Stimulated activated CD4-positive, alpha-beta T cell treated with anti-CD3 and anti-CD28 coated beads, Interleukin-12 subunit alpha, Interleukin-12 subunit beta, amount 100 ng/mL, for 48 hours (primary cell): ENCODE results near the gene PRKCG.

Source experiments
- DNase-seq, 3 donors: peaks; one replicate each; pipeline ENCODE4 v3.0.0-alpha.2; 2020; ENCODE audit warnings: low read depth in 2 of 3, low spot score in 1 of 3

Gene PRKCG

DNA sequence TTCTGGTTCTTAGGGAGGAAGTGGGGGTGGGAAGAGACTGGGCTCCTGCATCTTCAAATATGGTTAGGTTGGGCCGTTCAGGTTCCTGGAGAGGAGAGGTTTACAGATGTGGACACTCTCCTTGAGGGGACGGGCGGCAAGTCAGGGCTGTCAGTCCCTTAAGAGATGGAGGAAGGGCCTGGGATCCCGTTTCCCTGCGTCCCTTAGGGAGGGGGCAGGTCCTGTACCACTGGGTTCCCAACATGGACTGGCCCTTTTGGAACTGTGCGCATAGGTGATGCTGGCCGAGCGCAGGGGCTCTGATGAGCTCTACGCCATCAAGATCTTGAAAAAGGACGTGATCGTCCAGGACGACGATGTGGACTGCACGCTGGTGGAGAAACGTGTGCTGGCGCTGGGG, 16.2 kb downstream of the PRKCG start:
- no peak for DNase-seq

DNA sequence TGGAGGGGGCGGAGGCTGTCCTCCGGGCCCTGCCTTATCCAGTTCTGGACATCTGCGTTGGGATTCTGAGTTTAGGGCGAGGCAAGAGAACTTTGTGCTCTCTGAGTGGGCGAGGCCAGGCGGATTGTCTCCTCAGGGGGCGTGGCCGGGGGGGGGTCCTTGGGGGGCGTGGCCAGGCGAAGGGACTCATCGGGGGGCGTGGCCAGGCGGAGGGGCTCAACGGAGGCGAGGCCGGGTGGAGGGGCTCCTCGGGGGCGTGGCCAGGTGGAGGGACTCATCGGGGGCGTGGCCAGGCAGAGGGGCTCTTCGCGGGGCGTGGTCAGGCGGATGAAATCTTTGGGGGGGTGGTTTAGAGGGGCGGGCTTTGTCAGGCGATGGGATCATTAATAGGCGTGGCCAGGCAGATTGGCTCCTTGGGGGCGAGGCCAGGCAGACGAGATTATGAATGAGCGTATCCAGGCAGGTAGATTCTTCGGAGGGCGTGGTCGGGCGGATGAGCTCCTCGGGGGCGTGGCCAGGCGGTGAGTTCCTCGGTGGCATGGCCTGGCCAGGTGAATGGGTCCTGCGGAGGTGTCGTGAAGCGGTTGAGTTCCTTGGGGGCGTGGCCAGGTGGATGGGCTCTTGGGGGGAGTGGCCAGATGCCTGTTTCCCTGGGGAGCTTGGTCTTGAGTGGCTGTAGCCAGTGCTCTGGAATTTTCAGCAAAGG, 16.8 kb downstream of the PRKCG start:
- DNase-seq, result no peak

DNA sequence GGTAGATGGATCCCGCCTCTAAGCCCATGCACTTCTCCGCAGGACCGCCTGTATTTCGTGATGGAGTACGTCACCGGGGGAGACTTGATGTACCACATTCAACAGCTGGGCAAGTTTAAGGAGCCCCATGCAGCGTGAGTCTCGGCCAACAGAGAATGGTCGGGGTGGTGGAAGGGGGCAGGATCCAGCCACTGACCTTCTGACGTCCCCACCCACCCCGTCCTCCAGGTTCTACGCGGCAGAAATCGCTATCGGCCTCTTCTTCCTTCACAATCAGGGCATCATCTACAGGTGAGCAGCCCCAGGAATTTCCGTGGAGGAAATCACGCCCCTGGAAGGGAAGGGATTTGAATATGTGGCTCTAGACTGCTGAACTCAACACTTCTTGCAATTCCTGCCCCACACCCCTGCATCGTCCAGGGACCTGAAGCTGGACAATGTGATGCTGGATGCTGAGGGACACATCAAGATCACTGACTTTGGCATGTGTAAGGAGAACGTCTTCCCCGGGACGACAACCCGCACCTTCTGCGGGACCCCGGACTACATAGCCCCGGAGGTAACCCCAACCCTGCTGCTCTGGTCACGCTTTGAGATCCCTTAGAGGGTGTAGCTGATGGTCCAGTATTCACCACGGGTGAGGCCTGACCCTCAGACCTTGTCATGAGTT, 18.3 kb downstream of the PRKCG start:
- DNase-seq, result no peak

DNA sequence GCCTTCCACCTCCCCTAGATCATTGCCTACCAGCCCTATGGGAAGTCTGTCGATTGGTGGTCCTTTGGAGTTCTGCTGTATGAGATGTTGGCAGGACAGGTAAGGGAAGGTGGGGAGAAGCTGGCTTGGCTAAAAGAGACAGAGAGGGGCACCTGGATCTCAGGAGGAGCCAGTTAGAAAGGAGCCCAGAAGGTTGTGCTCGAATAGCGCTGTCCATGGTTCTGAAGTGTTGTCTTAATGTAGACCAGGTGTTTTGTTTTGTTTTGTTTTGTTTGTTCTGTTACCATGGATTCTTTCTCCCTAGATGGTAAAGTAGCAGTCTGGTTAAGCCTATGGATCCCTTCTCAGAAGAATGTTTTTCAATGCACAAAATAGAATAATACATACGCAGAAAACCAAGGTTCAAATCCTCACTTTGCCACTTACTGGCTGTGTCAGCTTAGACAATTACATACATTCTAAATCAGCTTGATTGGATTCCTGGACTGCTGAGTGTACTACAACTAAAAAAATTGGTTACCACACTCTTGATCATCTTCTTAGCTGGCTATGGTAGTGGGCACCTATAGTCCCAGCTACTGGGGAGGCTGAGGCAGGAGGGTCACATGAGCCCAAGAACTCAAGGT, 21.2 kb downstream of the PRKCG start:
- DNase-seq, result no peak

DNA sequence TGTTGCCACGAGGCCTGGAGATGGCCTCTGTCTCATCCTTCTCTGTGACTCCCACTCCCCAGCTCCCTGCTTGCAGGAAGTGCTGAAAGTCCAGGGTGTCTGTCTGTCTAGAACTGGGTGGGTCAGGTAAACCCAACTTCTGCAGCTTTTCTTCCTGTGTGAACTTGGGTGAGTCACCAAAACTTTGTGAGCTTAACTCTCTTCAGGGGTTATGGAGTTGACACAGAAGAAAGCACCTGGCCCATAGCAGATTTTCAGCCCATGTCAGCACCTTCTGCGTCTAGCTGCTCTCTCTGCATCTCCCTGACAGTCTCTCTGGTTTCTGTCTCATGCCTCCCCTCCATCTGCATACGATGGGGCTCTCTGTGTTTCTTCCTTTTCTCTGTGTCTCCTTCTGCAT, 22.9 kb downstream of the PRKCG start:
- DNase-seq, result no peak

DNA sequence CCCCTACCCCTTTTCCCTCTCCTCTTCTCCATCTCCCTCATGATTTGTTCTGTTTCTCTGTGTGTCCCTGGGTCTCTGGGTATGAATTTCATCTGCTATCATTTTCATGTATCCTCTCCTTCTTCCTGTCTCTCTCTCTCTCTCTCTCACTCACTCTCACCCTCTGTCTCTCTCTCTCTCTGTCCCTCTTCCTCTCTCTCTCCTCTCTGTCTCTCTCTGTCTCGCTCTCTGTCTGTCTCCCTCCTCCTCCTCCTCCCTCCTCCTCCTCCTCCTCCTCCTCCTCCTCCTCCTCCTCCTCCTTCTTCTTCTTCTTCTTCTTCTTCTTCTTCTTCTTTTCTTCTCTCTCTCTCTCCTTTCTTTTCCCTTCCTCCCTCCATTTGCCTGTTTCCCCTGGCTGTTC, 23.8 kb downstream of the PRKCG start:
- no peak for DNase-seq

DNA sequence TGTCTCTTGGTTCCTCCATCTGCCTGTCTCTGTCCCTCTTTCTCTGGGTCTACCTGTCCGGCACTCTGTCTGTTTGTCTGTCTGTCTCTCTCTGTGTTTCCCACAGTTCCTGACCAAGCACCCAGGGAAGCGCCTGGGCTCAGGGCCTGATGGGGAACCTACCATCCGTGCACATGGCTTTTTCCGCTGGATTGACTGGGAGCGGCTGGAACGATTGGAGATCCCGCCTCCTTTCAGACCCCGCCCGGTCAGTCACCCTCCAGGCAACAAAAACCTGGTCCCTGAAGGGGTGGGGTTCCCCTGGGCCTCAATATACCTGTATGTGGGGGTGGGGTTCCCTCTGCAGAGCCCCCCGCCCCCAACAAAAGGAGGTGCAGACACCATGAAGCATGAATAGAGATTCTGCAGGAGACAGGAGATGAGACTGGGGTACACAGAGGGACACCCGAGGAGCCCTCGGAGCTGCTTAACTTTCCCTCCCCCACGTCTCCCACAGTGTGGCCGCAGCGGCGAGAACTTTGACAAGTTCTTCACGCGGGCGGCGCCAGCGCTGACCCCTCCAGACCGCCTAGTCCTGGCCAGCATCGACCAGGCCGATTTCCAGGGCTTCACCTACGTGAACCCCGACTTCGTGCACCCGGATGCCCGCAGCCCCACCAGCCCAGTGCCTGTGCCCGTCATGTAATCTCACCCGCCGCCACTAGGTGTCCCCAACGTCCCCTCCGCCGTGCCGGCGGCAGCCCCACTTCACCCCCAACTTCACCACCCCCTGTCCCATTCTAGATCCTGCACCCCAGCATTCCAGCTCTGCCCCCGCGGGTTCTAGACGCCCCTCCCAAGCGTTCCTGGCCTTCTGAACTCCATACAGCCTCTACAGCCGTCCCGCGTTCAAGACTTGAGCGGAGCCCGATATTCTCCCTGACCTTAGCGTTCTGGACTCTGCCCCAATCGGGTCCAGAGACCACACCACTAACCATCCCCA, 24.5 kb downstream of the PRKCG start:
- DNase-seq, result peak in 2 of 3 donors; percentile 62 to 69

DNA sequence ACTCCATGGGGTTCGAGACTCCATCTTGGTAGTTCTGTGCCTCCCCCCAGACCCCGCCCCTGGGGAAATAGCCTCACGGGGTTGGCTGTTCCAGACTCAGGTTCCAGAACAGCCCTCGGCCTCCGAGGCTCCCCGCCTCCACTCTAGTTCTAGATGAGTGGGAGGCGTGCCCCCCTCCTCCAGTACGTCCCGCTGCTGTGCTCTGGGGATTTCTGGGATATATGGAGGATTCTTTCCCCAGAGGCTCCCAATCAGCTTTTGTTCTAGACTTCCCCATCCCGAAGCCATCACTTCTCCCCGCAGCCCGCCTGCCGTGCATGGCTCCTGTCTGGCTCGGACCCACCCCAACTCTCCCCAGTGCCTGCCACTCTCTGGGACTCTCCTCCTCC, 25.2 kb downstream of the PRKCG start:
- DNase-seq, result no peak

DNA sequence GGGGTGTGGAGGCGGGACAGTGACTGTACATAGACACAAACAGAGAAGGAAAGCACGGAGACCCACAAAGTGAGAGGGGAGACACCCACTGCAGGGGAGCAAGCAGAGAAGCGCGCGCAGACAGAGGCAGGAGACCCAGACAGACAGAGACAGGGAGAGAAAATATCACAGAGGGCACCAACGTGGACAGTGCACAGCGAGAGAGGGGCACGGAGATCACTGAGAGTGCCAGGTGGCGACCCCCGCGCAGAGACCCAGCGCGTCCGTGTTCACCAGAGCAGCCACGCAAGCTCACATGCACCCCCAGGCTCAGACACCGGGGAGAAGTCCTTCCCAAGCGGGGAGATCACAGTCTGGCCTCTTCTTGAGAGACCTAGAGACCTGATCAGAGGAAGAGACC, 25.7 kb downstream of the PRKCG start:
- no peak for DNase-seq

DNA sequence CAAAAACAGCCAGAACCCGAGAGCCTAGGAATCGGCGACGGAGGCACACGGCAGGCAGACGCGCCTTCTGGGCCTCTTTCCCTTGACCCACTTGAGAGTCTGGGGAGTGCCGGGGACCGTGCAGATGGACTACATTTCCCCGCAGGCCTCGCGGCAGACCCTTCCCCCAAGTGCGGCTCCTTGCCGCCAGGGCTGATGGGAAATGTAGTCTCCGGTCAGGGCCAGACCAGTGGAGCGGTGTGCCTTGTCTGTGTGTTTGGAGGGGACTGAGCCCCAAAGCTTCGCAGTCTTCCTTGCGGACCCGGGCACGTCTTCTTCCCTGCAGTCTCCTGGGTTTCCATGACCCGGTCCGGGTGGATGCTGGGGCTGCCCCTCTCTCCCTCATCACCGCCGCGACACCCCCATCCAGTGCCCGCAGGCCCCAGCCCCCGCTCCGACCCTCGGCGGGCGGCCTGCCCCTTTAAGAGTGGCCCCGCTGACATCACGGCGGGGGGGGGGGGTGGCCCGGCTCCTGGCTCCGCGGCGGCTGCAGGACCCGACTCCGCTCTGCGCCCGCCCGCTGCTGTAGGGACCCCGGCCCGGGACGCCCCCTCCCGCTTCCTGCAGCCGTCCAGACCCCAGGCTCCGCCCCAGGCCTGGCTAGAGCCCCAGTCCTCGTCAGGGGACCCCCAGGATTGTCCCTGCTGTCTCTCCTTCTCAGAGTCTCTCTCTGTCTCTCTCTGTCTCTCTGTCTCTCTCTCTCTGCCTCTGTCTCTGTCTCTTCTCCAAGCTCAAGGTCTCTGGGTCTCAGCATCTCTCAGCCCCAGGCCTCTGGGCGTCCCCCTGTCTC, 26.3 kb downstream of the PRKCG start:
- peak; percentile 42 to 48 (median 45) for DNase-seq

DNA sequence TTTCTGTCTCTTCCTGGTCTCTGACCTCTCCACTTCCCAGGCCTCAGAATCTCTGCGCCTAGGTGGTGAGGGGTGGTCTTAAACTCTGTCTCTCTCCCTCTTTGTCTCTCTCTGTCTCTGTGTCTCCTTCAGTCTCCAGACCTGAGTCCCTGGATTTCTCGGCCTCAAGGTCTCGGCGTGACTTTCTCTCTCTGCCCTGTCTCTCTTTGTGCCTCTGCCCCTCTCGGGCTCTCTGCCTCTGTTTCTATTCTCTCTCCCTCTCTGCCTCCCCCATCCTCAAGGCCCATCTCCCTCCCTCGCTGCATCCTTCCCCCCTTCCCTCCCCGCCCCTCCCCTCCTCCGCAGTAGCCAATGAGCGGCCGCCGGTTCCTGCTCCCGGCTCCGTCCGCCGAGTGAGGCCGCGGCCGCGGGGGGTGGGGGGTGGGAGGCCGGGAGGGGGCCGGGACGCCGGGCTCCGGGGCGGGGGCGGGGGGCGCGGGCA, 27.0 kb downstream of the PRKCG start, which contains the start of gene CACNG7:
CACNG7 (plus strand) TSS at position 344 of the 481 bp plus-strand sequence. CDS start 3,554 bp downstream, outside the sequence.
- DNase-seq, result no peak

DNA sequence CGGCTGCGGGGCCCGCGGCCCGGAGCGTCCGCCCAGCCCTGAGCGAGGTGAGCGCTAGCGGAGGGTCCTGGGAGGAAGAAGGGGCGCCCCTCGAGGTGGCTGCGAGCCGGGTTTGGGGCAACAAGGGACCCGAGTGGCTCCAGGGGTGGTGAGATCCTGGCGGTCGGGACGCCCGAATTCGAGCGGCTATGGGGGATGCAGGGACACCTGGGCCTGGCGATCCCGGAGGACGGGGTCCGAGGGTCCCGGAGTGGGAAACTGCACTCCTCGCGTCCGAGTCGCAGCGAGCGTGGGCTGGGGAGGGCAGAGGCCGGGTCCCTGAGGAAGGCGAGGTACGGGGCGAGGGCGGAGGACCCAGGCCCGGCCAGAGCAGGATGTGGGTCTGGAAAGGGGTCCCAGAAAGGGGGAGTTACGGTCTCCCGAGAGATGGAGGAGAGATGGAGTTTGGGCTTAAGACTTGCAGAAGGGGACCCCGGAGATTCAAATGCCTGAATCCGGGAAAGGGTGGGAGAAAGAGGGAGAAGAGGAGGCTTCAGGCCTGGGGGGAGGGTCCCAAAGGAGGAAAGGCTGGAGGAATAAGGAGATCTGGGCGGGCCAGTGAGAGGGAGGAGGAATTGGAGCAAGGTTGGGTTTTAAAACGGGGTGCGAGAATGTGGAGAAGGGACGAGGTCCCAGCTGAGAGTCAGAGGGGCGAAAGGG, 27.6 kb downstream of the PRKCG start:
- no peak for DNase-seq

DNA sequence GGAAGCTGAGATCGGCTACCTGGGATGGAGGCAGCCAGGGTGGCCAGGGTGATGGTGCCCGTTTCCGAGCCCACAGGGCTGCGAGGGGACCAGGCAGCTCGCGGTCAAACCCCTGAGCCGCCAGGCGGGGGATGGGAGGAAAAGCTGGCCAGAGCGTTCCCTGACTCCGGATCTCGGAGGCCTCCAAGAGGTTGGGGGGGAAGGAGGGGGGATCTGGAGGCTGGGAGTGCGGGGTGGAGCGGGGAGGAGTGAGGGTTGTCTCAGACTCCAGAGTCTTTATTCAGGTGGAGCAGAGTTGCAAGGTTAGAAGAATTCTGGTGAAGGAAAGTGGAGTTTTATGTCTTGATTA, 28.1 kb downstream of the PRKCG start:
- DNase-seq, result no peak

DNA sequence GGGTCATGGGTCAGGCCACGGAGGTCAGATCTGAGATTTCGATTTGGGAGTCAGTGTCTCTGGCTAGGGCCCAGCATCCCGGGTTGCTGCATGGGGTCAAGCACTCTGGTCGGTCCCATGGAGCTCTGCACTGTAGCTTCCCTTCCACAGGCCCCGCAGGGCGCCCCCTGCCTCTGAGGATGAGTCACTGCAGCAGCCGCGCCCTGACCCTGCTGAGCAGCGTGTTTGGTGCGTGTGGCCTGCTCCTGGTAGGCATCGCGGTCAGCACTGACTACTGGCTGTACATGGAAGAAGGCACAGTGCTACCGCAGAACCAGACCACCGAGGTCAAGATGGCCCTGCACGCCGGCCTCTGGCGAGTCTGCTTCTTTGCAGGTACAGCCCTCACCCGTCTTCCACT, 30.7 kb downstream of the PRKCG start:
- DNase-seq, result no peak

DNA sequence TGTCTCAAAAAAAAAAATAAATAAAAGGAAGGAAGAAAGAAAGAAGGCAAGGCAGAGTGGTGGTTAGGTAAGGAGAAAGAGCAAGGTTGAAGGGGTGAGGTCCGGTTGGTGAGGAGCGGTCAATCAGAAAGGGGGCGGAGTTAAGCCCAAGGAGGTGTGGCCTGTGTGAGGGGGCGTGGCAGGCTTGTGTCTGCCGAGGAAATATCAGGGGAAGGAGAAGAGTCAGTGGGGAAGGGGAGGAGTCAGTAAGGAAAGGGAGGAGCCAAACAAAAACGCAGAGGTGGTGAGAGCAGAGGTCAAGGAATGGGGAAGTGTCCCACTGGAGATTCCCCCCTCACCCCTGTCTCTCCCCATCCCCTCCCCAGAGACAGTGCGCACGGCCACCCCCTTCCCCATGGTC, 33.0 kb downstream of the PRKCG start:
- DNase-seq, result no peak

DNA sequence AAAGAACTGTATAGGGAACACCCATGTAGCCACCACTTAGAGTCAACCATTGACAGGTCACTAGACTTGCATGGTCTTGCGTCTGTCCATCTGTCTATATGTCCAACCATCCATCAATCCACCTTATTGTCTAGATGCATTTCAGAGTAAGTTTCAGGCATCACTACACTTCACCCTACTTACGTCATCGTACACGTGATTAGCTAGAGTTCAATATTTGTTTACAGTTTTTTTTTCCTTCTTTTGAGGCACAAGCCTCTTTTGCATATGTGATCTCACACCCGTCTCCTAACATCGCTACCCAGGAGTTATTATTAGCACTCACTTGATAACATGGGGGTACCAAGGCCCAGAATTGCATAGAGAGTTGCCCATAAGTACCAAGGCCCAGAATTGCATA, 34.0 kb downstream of the PRKCG start:
- no peak for DNase-seq

DNA sequence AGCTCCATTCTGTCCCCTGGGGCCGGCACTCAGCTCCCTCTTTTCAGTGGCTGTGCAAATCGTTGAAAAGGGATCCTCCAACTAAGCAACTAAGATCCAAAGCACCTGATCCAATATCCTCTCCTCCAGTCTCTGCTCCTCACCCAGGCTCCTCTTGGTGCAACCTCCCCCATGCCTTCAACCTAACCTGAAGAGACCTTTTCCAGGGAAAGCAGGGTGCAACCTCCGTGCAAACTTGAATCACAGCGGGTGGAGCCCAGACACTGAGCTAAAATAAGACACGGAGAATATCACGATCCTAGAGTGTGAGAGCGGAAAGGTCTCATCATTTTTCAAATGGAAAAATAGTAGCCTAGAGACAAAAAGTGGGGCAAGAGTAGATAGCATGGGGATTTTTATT, 35.4 kb downstream of the PRKCG start:
- no peak for DNase-seq

DNA sequence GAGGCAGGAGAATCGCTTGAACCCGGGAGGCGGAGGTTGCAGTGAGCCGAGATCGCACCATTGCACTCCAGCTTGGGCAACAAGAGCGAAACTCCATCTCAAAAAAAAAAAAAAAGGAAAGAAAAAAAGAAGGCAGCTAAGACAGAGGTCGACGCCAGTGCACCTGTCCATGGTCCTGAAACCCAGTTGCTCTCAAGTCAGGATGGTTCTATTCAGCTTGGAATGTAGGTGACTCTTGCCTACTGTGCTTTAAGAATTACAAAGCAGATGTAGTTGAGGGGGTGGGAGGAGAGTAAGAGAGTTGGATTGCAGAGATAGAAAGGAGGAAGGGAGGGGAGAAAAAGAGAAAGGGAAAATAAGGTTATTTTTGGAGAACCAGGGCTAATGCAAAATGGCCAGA, 45.7 kb downstream of the PRKCG start:
- DNase-seq, result no peak

DNA sequence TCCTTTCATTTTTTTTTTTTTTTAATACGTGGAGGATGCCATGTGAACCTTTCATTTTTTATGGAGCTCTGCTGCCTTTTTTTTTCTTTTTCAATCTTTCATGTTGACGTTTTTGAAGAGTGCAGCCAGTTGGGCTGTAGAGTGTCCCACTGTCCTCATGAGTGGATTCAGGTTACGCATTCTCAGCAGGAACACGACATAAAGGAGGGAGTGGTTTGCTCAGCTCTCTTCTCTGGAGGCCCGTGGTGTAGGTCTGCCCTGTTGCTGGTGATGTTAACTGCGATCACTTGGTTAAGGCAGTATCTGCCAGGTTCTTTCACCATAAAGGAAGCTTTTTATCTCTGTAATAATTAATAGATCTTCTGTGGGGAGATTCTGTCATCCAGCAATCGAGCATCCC, 54.0 kb downstream of the PRKCG start:
- DNase-seq, result no peak
